HL-60 (cell line): ENCODE results near the gene MEN1.

Experiments used
- DNase-seq, 2 experiments: peaks; one replicate each; pipeline ENCODE4 v3.0.0-alpha.2; 2010 to 2020; ENCODE audit warnings: low read depth in 1 of 2, low spot score in 1 of 2
- H3K27ac ChIP-seq: fragments of 250-450 bp; sonication (Bioruptor Pico); replicated peaks from 2 replicates; pipeline ENCODE4 v1.5.1; 2020; ENCODE audit warnings: mild to moderate bottlenecking, moderate library complexity
- H3K27me3 ChIP-seq: fragments of 250-450 bp; sonication (Bioruptor Pico); 2 replicates; pipeline ENCODE4 v1.5.1; 2021; ENCODE audit warnings: mild to moderate bottlenecking, moderate library complexity; ENCODE audit not compliant: insufficient read depth, poor library complexity, severe bottlenecking
- H3K4me3 ChIP-seq: replicated peaks from 2 replicates; pipeline ENCODE4 v1.5.1; 2011; ENCODE audit warnings: mild to moderate bottlenecking, control low read depth, low read length; ENCODE audit not compliant: insufficient read depth
- CTCF ChIP-seq: IDR thresholded peaks from one replicate; pipeline ENCODE4 v1.5.1; 2011; ENCODE audit warnings: low read length, control low read depth, inconsistent platforms; ENCODE audit not compliant: insufficient read depth
- GABPA ChIP-seq: IDR thresholded peaks from 2 replicates; pipeline ENCODE4 v1.6.1; 2012; ENCODE audit warnings: low read depth
- POLR2AphosphoS5 ChIP-seq: IDR thresholded peaks from 2 replicates; pipeline ENCODE4 v1.6.1; 2012; ENCODE audit warnings: low read depth
- REST ChIP-seq: IDR thresholded peaks from 2 replicates; pipeline ENCODE4 v1.6.1; 2012; ENCODE audit warnings: low read depth; ENCODE audit not compliant: insufficient replicate concordance
- SPI1 ChIP-seq: IDR thresholded peaks from 2 replicates; pipeline ENCODE4 v1.6.1; 2012; ENCODE audit warnings: low read depth, mild to moderate bottlenecking, borderline replicate concordance

MEN1 gene

DNA sequence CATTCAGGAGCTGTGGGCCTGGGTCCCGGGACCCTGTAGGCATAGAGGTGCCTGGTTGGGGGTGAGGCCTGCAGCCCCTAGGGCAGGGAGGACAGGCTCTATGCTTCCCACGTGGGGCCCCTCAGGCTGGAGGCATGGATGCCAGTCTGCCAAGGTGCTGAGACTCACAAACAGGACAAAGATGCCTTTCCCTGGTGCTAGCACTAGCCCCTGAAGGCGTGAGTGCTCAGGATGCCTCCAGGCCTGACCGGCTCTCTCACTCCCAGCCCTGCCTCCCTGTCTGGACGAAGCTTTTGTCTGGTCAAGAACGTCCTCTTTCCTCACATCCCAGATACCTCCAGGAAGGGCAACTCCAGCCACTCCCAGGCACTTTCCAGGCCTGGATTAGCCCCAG, 32.0 kb upstream of the MEN1 start:
- Histone ChIP-seq H3K27ac (no peak overlapping the region), H3K27me3 (no peaks in the 10 kb centered on the region), H3K4me3 (no peak overlapping the region)
- no peak for DNase-seq
- TF ChIP-seq REST: no peak
- no peak for TF ChIP-seq CTCF
- no peak for TF ChIP-seq GABPA
- TF ChIP-seq SPI1: no peak
- TF ChIP-seq POLR2AphosphoS5: no peak

GRCh38 chr11:64841592-64842365, 31.4 kb upstream of the MEN1 start:
- DNase-seq: no peak
- Histone ChIP-seq H3K27ac (no peak overlapping the region), H3K4me3 (no peak overlapping the region), H3K27me3 (no peaks in the 10 kb centered on the region)
- TF ChIP-seq SPI1 (no peak), GABPA (no peak), POLR2AphosphoS5 (no peak), CTCF (no peak), REST (no peak)

GRCh38 chr11:64839887-64840782, 29.8 kb upstream of the MEN1 start:
- H3K27ac ChIP-seq: no peak overlapping the region
- TF ChIP-seq GABPA (no peak), POLR2AphosphoS5 (no peak), SPI1 (no peak), CTCF (no peak), REST (no peak)
- H3K4me3 ChIP-seq: no peak overlapping the region
- no peaks in the 10 kb centered on the region for H3K27me3 ChIP-seq
- DNase-seq: no peak
